Kidney epithelial cell (primary cell): ENCODE measurements around the gene SP4. TPM values are rescaled to one million over a fixed set of nuclear protein-coding genes. Genes with fewer than 3 reads are reported as not detected.

Experiments used
- DNase-seq: peaks from one replicate; pipeline ENCODE4 v3.0.0-alpha.2; 2010; ENCODE audit warnings: low read depth
- H3K27me3 ChIP-seq: 2 replicates; pipeline ENCODE4 v1.6.0; 2011; ENCODE audit warnings: low read length; ENCODE audit not compliant: control insufficient read depth, insufficient read depth
- H3K36me3 ChIP-seq: 2 replicates; pipeline ENCODE4 v1.5.1; 2011; ENCODE audit warnings: low read length; ENCODE audit not compliant: control insufficient read depth, insufficient read depth
- H3K4me3 ChIP-seq: 2 replicates; pipeline ENCODE4 v1.5.1; 2011; ENCODE audit warnings: low read depth, mild to moderate bottlenecking, control low read depth, low read length
- CTCF ChIP-seq: IDR thresholded peaks from 2 replicates; pipeline ENCODE4 v1.5.1; 2011; ENCODE audit warnings: mild to moderate bottlenecking, moderate library complexity, low read length, control low read depth, inconsistent platforms; ENCODE audit not compliant: insufficient read depth, poor library complexity, severe bottlenecking
- total RNA-seq: library from RNA; depleted of rRNA; stranded (reverse); fragments of >200 nt; gene quantifications from 2 replicates; pipeline ENCODE4 v1.2.3, GENCODE V29; 2015

SP4 gene
- total RNA-seq, 1 donor from 2014 or later, result 14.2 TPM

GRCh38 chr7:21450076-21450475, 22.2 kb downstream of the SP4 start:
- no peak overlapping the region for H3K4me3 ChIP-seq
- no peak for DNase-seq
- TF ChIP-seq CTCF, result no peak

DNA sequence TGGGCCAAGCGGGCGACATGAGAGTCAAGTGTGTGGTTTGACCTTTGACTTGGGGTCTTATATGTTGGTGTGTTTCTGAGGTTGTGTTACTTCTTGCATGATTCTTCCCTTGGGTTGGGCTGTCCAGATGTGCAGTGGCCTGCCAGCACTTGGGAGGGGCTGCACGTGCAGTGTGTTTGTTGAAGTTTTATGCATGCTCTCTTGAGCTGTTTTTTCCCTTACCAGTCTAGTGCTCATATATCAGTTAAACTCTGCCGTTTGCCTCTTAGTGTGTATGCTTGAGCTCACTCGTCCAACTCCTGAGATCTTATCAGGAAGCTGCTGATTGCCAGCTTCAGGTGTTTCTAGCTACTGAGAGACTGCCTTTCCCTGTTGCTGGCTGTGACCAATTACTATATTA, 23.1 kb downstream of the SP4 start:
- H3K27me3 ChIP-seq, result no peaks in the 10 kb centered on the region
- DNase-seq, result no peak
- H3K36me3 ChIP-seq, result no peaks in the 10 kb centered on the region
- TF ChIP-seq CTCF, result no peak
- H3K4me3 ChIP-seq, result no peak overlapping the region

More at GRCh38 chr7:21450076-21450475, 22.2 kb downstream of the SP4 start:
- H3K27me3 ChIP-seq, result no peaks in the 10 kb centered on the region
- no peaks in the 10 kb centered on the region for H3K36me3 ChIP-seq

DNA sequence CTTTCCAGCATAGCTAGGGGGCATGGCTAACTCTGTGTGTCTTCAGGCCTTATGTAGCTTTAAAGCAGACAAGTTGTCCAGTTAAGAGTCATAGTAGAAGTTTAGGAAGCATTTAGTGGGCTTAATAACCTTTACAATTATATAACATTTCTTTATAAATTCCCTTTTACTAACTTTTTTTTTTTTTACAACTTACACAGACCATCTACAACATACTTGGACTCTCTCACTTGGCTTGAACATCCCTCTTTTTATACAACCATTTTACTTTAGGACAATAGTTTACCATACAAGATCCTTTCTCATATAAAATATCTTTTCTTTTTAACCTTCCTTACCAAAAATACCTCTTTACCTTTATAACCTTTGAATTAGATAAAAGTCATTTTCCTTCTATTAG, 26.3 kb downstream of the SP4 start:
- H3K4me3 ChIP-seq, result no peak overlapping the region
- DNase-seq, result no peak
- TF ChIP-seq CTCF, result no peak

GRCh38 chr7:21454906-21455305, 27.0 kb downstream of the SP4 start:
- no peaks in the 10 kb centered on the region for H3K36me3 ChIP-seq
- no peak for DNase-seq
- H3K27me3 ChIP-seq, result no peaks in the 10 kb centered on the region
- TF ChIP-seq CTCF, result no peak
- H3K4me3 ChIP-seq, result no peak overlapping the region

More for the DNA sequence above, 26.3 kb downstream of the SP4 start:
- H3K27me3 ChIP-seq, result no peaks in the 10 kb centered on the region
- H3K36me3 ChIP-seq, result no peaks in the 10 kb centered on the region

- no peak for TF ChIP-seq CTCF
- H3K27me3 ChIP-seq, result no peaks in the 10 kb centered on the region
Measured at GRCh38 chr7:21461282-21461681, 33.4 kb downstream of the SP4 start.

GRCh38 chr7:21462081-21462480, 34.2 kb downstream of the SP4 start:
- no peak for TF ChIP-seq CTCF
- Histone ChIP-seq H3K27me3 (no peaks in the 10 kb centered on the region), H3K4me3 (no peak overlapping the region), H3K36me3 (no peaks in the 10 kb centered on the region)
- no peak for DNase-seq

More at GRCh38 chr7:21461282-21461681, 33.4 kb downstream of the SP4 start:
- no peak for DNase-seq
- Histone ChIP-seq H3K36me3 (no peaks in the 10 kb centered on the region), H3K4me3 (no peak overlapping the region)
